ENCODE data around the gene MYO1C. TPM values are rescaled to one million over a fixed set of nuclear protein-coding genes. Genes with fewer than 3 reads are reported as not detected.

MYO1C gene
- total and polyA plus RNA-seq, 2 of the 8 experiments (the other 6 are each of a cell fraction or from before 2014, with no cell fraction given): 40.1 to 78.6 TPM

DNA sequence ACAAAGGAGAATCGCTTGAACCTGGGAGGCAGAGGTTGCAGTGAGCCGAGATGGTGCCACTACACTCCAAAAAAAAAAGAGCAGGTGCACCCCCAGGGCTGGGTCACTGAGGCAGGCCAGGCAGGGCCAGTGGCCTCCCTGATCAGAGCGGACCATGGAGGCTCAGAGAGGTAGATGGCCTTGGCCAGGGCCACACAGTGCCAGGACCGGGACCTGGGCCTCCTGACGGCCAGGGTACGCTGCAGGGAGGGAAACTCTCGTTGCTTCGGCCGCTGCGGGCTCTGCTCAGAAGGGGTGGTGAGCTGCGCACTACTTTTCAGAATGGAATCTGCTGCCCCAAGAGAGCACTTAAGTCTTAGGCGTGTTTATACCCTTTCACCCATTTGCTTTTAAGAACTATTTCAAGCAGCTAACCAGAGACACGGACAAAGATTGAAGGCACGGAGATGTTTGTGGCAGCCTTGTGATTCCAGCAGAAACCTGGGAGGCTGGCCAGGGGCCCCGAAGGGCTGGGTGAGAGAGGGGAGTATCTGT is 17.1 kb downstream of the MYO1C start (continued):
- no peak for TF ChIP-seq CHD7 (IDR thresholded peaks at IDR 0.05; ENCODE audit: insufficient replicate concordance, low read length)
- no peak for TF ChIP-seq ATF3 (IDR thresholded peaks at IDR 0.05; ENCODE audit: insufficient read depth, low read depth, low read length)
- TF ChIP-seq NANOG (IDR thresholded peaks at IDR 0.05; ENCODE audit: insufficient read depth, low read depth, low read length, poor library complexity, severe bottlenecking): no peak
- TF ChIP-seq SUZ12 (IDR thresholded peaks at IDR 0.05; ENCODE audit: low read length): no peak
- no peak for TF ChIP-seq CHD2 (IDR thresholded peaks at IDR 0.05; ENCODE audit: low read length)
